SK-N-SH treated with all-trans-retinoic acid at 6 μM for 48 hours (cell line): ENCODE data around the gene FLII.

Source experiments
- ARNTL ChIP-seq: fragments of 450-650 bp; formaldehyde crosslinking; IDR thresholded peaks from 2 replicates; pipeline ENCODE4 v1.5.0; 2020; ENCODE audit warnings: low read depth, mild to moderate bottlenecking, moderate library complexity, borderline replicate concordance
- CSDC2 ChIP-seq: fragments of 250-450 bp; sonication (Bioruptor Pico); IDR thresholded peaks from 2 replicates; pipeline ENCODE4 v1.5.0; 2020; ENCODE audit warnings: mild to moderate bottlenecking, moderate library complexity
- ISL1 ChIP-seq: fragments of 250-450 bp; sonication (Bioruptor Pico); IDR thresholded peaks from 2 replicates; pipeline ENCODE4 v2.1.2; 2022; ENCODE audit warnings: mild to moderate bottlenecking, moderate library complexity
- PPARA ChIP-seq: fragments of 250-450 bp; sonication (Bioruptor Pico); IDR thresholded peaks from 2 replicates; pipeline ENCODE4 v1.5.0; 2020; ENCODE audit warnings: mild to moderate bottlenecking, borderline replicate concordance
- ZFP3 ChIP-seq: fragments of 250-450 bp; sonication (Bioruptor Pico); IDR thresholded peaks from 2 replicates; pipeline ENCODE4 v1.5.0; 2020; ENCODE audit warnings: mild to moderate bottlenecking, moderate library complexity
- ZNF565 ChIP-seq: fragments of 450-650 bp; formaldehyde crosslinking; conservative IDR thresholded peaks from 2 replicates; pipeline ENCODE4 v1.5.0; 2020; ENCODE audit warnings: low read depth, mild to moderate bottlenecking, moderate library complexity
- ZNF70 ChIP-seq: fragments of 450-650 bp; formaldehyde crosslinking; IDR thresholded peaks from 2 replicates; pipeline ENCODE4 v1.5.0; 2020; ENCODE audit warnings: mild to moderate bottlenecking, moderate library complexity
- TF ChIP-seq, protein P1 (sequence below): fragments of 250-450 bp; sonication (Bioruptor Pico); IDR thresholded peaks from 2 replicates; pipeline ENCODE4 v1.5.0; 2020; ENCODE audit warnings: mild to moderate bottlenecking, moderate library complexity
- TF ChIP-seq, protein P2 (sequence below): fragments of 250-450 bp; sonication (Bioruptor Pico); IDR thresholded peaks from 2 replicates; pipeline ENCODE4 v1.5.1; 2021; ENCODE audit warnings: mild to moderate bottlenecking, moderate library complexity
- TF ChIP-seq, protein P3 (sequence below): fragments of 250-450 bp; sonication (Bioruptor Pico); IDR thresholded peaks from 2 replicates; pipeline ENCODE4 v1.8.0; 2020; ENCODE audit warnings: mild to moderate bottlenecking, moderate library complexity, borderline replicate concordance
- TF ChIP-seq, protein P4 (sequence below): fragments of 250-450 bp; sonication (Bioruptor Pico); IDR thresholded peaks from 2 replicates; pipeline ENCODE4 v1.5.1; 2020; ENCODE audit warnings: low read depth, mild to moderate bottlenecking, moderate library complexity

DNA sequence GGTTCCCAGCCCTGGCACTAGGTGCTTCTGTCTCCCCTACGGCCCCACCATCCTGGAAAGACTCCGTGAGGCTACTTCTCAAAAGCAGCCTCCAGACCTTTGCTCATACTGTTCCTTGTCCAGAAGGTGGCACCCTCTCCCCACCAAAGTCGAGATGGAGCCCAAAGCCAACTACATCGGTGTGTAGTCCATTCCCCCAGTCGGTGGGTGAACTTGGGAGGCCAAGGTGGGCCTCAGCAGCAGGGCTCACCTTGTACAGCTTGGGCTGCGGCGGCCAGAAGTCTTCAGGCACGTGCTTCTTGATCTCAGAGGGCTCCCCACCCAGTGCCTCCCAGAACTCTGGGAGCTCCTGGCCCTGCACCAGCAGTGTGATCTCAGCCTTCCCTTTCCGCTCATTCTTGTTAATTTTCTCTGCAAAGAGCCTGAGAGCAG, 10.2 kb downstream of the FLII start:
- TF ChIP-seq ZNF70 (CRISPR knock-in tag) (no peak), CSDC2 (CRISPR knock-in tag) (no peak), PPARA (CRISPR knock-in tag) (no peak), ZFP3 (CRISPR knock-in tag) (no peak), ZNF565 (CRISPR knock-in tag) (no peak), ISL1 (CRISPR knock-in tag) (no peak), ARNTL (CRISPR knock-in tag) (no peak)
- TF ChIP-seq, protein P1, sequence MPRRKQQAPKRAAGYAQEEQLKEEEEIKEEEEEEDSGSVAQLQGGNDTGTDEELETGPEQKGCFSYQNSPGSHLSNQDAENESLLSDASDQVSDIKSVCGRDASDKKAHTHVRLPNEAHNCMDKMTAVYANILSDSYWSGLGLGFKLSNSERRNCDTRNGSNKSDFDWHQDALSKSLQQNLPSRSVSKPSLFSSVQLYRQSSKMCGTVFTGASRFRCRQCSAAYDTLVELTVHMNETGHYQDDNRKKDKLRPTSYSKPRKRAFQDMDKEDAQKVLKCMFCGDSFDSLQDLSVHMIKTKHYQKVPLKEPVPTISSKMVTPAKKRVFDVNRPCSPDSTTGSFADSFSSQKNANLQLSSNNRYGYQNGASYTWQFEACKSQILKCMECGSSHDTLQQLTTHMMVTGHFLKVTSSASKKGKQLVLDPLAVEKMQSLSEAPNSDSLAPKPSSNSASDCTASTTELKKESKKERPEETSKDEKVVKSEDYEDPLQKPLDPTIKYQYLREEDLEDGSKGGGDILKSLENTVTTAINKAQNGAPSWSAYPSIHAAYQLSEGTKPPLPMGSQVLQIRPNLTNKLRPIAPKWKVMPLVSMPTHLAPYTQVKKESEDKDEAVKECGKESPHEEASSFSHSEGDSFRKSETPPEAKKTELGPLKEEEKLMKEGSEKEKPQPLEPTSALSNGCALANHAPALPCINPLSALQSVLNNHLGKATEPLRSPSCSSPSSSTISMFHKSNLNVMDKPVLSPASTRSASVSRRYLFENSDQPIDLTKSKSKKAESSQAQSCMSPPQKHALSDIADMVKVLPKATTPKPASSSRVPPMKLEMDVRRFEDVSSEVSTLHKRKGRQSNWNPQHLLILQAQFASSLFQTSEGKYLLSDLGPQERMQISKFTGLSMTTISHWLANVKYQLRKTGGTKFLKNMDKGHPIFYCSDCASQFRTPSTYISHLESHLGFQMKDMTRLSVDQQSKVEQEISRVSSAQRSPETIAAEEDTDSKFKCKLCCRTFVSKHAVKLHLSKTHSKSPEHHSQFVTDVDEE (CRISPR knock-in tag) = no peak
- TF ChIP-seq, protein P2, sequence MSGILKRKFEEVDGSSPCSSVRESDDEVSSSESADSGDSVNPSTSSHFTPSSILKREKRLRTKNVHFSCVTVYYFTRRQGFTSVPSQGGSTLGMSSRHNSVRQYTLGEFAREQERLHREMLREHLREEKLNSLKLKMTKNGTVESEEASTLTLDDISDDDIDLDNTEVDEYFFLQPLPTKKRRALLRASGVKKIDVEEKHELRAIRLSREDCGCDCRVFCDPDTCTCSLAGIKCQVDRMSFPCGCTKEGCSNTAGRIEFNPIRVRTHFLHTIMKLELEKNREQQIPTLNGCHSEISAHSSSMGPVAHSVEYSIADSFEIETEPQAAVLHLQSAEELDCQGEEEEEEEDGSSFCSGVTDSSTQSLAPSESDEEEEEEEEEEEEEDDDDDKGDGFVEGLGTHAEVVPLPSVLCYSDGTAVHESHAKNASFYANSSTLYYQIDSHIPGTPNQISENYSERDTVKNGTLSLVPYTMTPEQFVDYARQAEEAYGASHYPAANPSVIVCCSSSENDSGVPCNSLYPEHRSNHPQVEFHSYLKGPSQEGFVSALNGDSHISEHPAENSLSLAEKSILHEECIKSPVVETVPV (CRISPR knock-in tag) = no peak
- TF ChIP-seq, protein P3, sequence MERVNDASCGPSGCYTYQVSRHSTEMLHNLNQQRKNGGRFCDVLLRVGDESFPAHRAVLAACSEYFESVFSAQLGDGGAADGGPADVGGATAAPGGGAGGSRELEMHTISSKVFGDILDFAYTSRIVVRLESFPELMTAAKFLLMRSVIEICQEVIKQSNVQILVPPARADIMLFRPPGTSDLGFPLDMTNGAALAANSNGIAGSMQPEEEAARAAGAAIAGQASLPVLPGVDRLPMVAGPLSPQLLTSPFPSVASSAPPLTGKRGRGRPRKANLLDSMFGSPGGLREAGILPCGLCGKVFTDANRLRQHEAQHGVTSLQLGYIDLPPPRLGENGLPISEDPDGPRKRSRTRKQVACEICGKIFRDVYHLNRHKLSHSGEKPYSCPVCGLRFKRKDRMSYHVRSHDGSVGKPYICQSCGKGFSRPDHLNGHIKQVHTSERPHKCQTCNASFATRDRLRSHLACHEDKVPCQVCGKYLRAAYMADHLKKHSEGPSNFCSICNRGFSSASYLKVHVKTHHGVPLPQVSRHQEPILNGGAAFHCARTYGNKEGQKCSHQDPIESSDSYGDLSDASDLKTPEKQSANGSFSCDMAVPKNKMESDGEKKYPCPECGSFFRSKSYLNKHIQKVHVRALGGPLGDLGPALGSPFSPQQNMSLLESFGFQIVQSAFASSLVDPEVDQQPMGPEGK = no peak
- TF ChIP-seq, protein P4, sequence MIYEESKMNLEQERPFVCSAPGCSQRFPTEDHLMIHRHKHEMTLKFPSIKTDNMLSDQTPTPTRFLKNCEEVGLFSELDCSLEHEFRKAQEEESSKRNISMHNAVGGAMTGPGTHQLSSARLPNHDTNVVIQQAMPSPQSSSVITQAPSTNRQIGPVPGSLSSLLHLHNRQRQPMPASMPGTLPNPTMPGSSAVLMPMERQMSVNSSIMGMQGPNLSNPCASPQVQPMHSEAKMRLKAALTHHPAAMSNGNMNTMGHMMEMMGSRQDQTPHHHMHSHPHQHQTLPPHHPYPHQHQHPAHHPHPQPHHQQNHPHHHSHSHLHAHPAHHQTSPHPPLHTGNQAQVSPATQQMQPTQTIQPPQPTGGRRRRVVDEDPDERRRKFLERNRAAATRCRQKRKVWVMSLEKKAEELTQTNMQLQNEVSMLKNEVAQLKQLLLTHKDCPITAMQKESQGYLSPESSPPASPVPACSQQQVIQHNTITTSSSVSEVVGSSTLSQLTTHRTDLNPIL = no peak
